Measurements from ENCODE around the gene SPOP. TPM values are rescaled to one million over a fixed set of nuclear protein-coding genes. Genes with fewer than 3 reads are reported as not detected.

The SPOP gene
- total and polyA plus RNA-seq, 9 of the 15 experiments (the other 6 are each of a cell fraction or from before 2014, with no cell fraction given): 34.2 to 65.9 (median 39.7) TPM

GRCh38 chr17:49677134-49677932 is 564 bp downstream of the SPOP start (continued):
- TF ChIP-seq MGA (IDR thresholded peaks at IDR 0.05): peak; percentile 12; the same call in 1 of the 2 replicates
- 0 out of 2 replicates have a peak, but pooled peaks have one; percentile 14 for TF ChIP-seq NBN (IDR thresholded peaks at IDR 0.05; ENCODE audit: low read depth)
- TF ChIP-seq PHF8 (IDR thresholded peaks at IDR 0.05; ENCODE audit: borderline replicate concordance, low read length): peak; percentile 55; the same call in 1 of the 2 replicates
- no peak for TF ChIP-seq PHB2 (IDR thresholded peaks at IDR 0.05; ENCODE audit: low read depth)
- TF ChIP-seq MLLT1 (IDR thresholded peaks at IDR 0.05): 0 out of 4 replicates have a peak, but pooled peaks of 1 of the 2 experiments have one; percentile 67
- TF ChIP-seq RBM25 (IDR thresholded peaks at IDR 0.05; ENCODE audit: low read depth, low read length, severe bottlenecking): peak; percentile 8
- TF ChIP-seq LARP7 (IDR thresholded peaks at IDR 0.05): 0 out of 2 replicates have a peak, but pooled peaks have one; percentile 57
- TF ChIP-seq SFPQ (IDR thresholded peaks at IDR 0.05; ENCODE audit: low read depth, low read length): no peak
